HG03025 (cell line): ENCODE results near the gene NEK6.

ENCODE experiments used
- ATAC-seq: cut with Tn5 transposase; IDR thresholded peaks from one replicate; pipeline ENCODE4 v1.9.1; 2021; ENCODE audit warnings: mild to moderate bottlenecking, moderate library complexity; ENCODE audit not compliant: unreplicated experiment, low FRiP score

The NEK6 gene

GRCh38 chr9:124389146-124389939 lies 131.6 kb downstream of the NEK6 start:
- no peak for ATAC-seq

- ATAC-seq: no peak
Observed at GRCh38 chr9:124390794-124391658, 133.3 kb downstream of the NEK6 start.

GRCh38 chr9:124392254-124392870 lies 134.6 kb downstream of the NEK6 start:
- ATAC-seq: no peak

GRCh38 chr9:124392871-124393460 lies 135.2 kb downstream of the NEK6 start:
- ATAC-seq: no peak

GRCh38 chr9:124394167-124394566 lies 136.4 kb downstream of the NEK6 start:
- no peak for ATAC-seq

- ATAC-seq: no peak
Observed at GRCh38 chr9:124394596-124394995, 136.8 kb downstream of the NEK6 start.

GRCh38 chr9:124395826-124396225 lies 138.1 kb downstream of the NEK6 start:
- no peak for ATAC-seq

GRCh38 chr9:124398191-124398935 lies 140.6 kb downstream of the NEK6 start:
- no peak for ATAC-seq

- no peak for ATAC-seq
Observed at GRCh38 chr9:124399323-124399967, 141.7 kb downstream of the NEK6 start.

- no peak for ATAC-seq
Observed at GRCh38 chr9:124399968-124400940, 142.5 kb downstream of the NEK6 start.
